ENCODE results near the gene FHOD3.

FHOD3 gene

GRCh38 chr18:36595046-36595817 is 297.7 kb downstream of the FHOD3 start:
- no peak for DNase-seq (ENCODE audit: low read depth)

GRCh38 chr18:36595818-36596215 is 298.3 kb downstream of the FHOD3 start:
- DNase-seq (ENCODE audit: low read depth), result no peak

- DNase-seq (ENCODE audit: low read depth), result no peak
These were observed 300.1 kb downstream of the FHOD3 start for GRCh38 chr18:36597636-36598035.

- DNase-seq (ENCODE audit: low read depth), result no peak
These were observed 303.0 kb downstream of the FHOD3 start for GRCh38 chr18:36600548-36600947.

GRCh38 chr18:36601316-36601715 is 303.8 kb downstream of the FHOD3 start:
- no peak for DNase-seq (ENCODE audit: low read depth)

- no peak for DNase-seq (ENCODE audit: low read depth)
These were observed 304.6 kb downstream of the FHOD3 start for GRCh38 chr18:36602071-36602470.

GRCh38 chr18:36602620-36603019 is 305.1 kb downstream of the FHOD3 start:
- DNase-seq (ENCODE audit: low read depth), result no peak

GRCh38 chr18:36608107-36608506 is 310.6 kb downstream of the FHOD3 start:
- no peak for DNase-seq (ENCODE audit: low read depth)

- DNase-seq (ENCODE audit: low read depth), result no peak
These were observed 312.7 kb downstream of the FHOD3 start for GRCh38 chr18:36610258-36610657.

- DNase-seq (ENCODE audit: low read depth), result no peak
These were observed 313.1 kb downstream of the FHOD3 start for GRCh38 chr18:36610661-36611060.

GRCh38 chr18:36613069-36613468 is 315.6 kb downstream of the FHOD3 start:
- no peak for DNase-seq (ENCODE audit: low read depth)

- DNase-seq (ENCODE audit: low read depth), result no peak
These were observed 316.3 kb downstream of the FHOD3 start for GRCh38 chr18:36613810-36614209.

GRCh38 chr18:36620788-36621187 is 323.3 kb downstream of the FHOD3 start:
- no peak for DNase-seq (ENCODE audit: low read depth)

- no peak for DNase-seq (ENCODE audit: low read depth)
These were observed 325.1 kb downstream of the FHOD3 start for GRCh38 chr18:36622610-36623009.

- no peak for DNase-seq (ENCODE audit: low read depth)
These were observed 325.6 kb downstream of the FHOD3 start for GRCh38 chr18:36623091-36623490.

GRCh38 chr18:36623681-36624190 is 326.2 kb downstream of the FHOD3 start:
- no peak for DNase-seq (ENCODE audit: low read depth)

- DNase-seq (ENCODE audit: low read depth), result no peak
These were observed 327.1 kb downstream of the FHOD3 start for GRCh38 chr18:36624451-36625167.

GRCh38 chr18:36625386-36625785 is 327.9 kb downstream of the FHOD3 start:
- DNase-seq (ENCODE audit: low read depth), result no peak

GRCh38 chr18:36627637-36628036 is 330.1 kb downstream of the FHOD3 start:
- DNase-seq (ENCODE audit: low read depth), result no peak

- DNase-seq (ENCODE audit: low read depth), result no peak
These were observed 331.1 kb downstream of the FHOD3 start for GRCh38 chr18:36628435-36629137.

- no peak for DNase-seq (ENCODE audit: low read depth)
These were observed 331.6 kb downstream of the FHOD3 start for GRCh38 chr18:36629138-36629530.

- DNase-seq (ENCODE audit: low read depth), result no peak
These were observed 332.3 kb downstream of the FHOD3 start for GRCh38 chr18:36629836-36630235.

- no peak for DNase-seq (ENCODE audit: low read depth)
These were observed 333.4 kb downstream of the FHOD3 start for GRCh38 chr18:36630917-36631316.

Data from stimulated activated CD8-positive, alpha-beta memory T cell treated with anti-CD3 and anti-CD28 coated beads, Interleukin-12 subunit alpha, Interleukin-12 subunit beta, amount 100 ng/mL, for 4 hours (primary cell).